HepG2 (cell line): ENCODE measurements around the gene ZACN. TPM values are rescaled to one million over a fixed set of nuclear protein-coding genes. Genes with fewer than 3 reads are reported as not detected.

Source experiments
- AGO1 ChIP-seq: fragments of 200-400 bp; formaldehyde crosslinking; IDR thresholded peaks from 2 replicates; pipeline ENCODE4 v1.6.1; 2017; ENCODE audit warnings: mild to moderate bottlenecking, low read depth, low read length, moderate library complexity; ENCODE audit not compliant: poor library complexity, severe bottlenecking
- EED ChIP-seq: sonication (generic); formaldehyde crosslinking; IDR thresholded peaks from 2 replicates; pipeline ENCODE4 v1.5.0; 2020; ENCODE audit warnings: mild to moderate bottlenecking, missing genetic modification reagents
- ELF3 ChIP-seq: IDR thresholded peaks from 2 replicates; pipeline ENCODE4 v1.6.1; 2016; ENCODE audit warnings: missing genetic modification reagents, missing compliant biosample characterization
- GABPB1 ChIP-seq: IDR thresholded peaks from 2 replicates; pipeline ENCODE4 v1.6.1; 2016; ENCODE audit warnings: mild to moderate bottlenecking, missing genetic modification reagents, moderate library complexity, missing compliant biosample characterization
- HOXA9 ChIP-seq: sonication (generic); formaldehyde crosslinking; IDR thresholded peaks from 2 replicates; pipeline ENCODE4 v1.8.1; 2022; ENCODE audit warnings: missing genetic modification reagents, mild to moderate bottlenecking, moderate library complexity, borderline replicate concordance
- KLF13 ChIP-seq: sonication (generic); formaldehyde crosslinking; IDR thresholded peaks from 2 replicates; pipeline ENCODE4 v1.4.0; 2020; ENCODE audit warnings: mild to moderate bottlenecking, missing genetic modification reagents
- KLF16 ChIP-seq, 2 experiments: sonication (generic) in 1 of 2; formaldehyde crosslinking in 1 of 2; IDR thresholded peaks; 2 replicates each; pipeline versions ENCODE4 v1.6.1 to v1.8.0; 2016 to 2023; ENCODE audit warnings: missing genetic modification reagents in 2 of 2, missing compliant biosample characterization in 1 of 2
- MED8 ChIP-seq: sonication (generic); formaldehyde crosslinking; IDR thresholded peaks from 2 replicates; pipeline ENCODE4 v1.8.1; 2023; ENCODE audit warnings: mild to moderate bottlenecking, missing genetic modification reagents; ENCODE audit not compliant: insufficient replicate concordance
- MZF1 ChIP-seq: sonication (generic); formaldehyde crosslinking; IDR thresholded peaks from 2 replicates; pipeline ENCODE4 v1.8.1; 2023; ENCODE audit warnings: mild to moderate bottlenecking, missing genetic modification reagents, borderline replicate concordance
- RXRA ChIP-seq: sonication (generic); formaldehyde crosslinking; IDR thresholded peaks from 2 replicates; pipeline ENCODE4 v1.5.1; 2020; ENCODE audit warnings: missing genetic modification reagents
- SMAD9 ChIP-seq: sonication (generic); formaldehyde crosslinking; IDR thresholded peaks from 2 replicates; pipeline ENCODE4 v1.5.1; 2020; ENCODE audit warnings: mild to moderate bottlenecking, missing genetic modification reagents
- SOX5 ChIP-seq: IDR thresholded peaks from 2 replicates; pipeline ENCODE4 v1.6.1; 2016; ENCODE audit warnings: borderline replicate concordance
- TBP ChIP-seq: sonication (generic); formaldehyde crosslinking; IDR thresholded peaks from 2 replicates; pipeline ENCODE4 v1.5.0; 2020; ENCODE audit warnings: missing genetic modification reagents
- XRCC5 ChIP-seq: fragments of 200-400 bp; formaldehyde crosslinking; optimal IDR thresholded peaks from 2 replicates; pipeline ENCODE3; 2017; ENCODE audit warnings: mild to moderate bottlenecking, low read length
- ZFP1 ChIP-seq: IDR thresholded peaks from 2 replicates; pipeline ENCODE4 v1.6.1; 2016
- ZMYM2 ChIP-seq: sonication (generic); formaldehyde crosslinking; IDR thresholded peaks from 2 replicates; pipeline ENCODE4 v1.8.0; 2022; ENCODE audit warnings: mild to moderate bottlenecking, missing genetic modification reagents
- ZNF34 ChIP-seq: sonication (generic); formaldehyde crosslinking; IDR thresholded peaks from 2 replicates; pipeline ENCODE4 v1.4.0; 2020; ENCODE audit warnings: mild to moderate bottlenecking, missing genetic modification reagents, borderline replicate concordance
- ZNF782 ChIP-seq: sonication (generic); formaldehyde crosslinking; IDR thresholded peaks from 2 replicates; pipeline ENCODE4 v1.4.0; 2020; ENCODE audit warnings: missing genetic modification reagents, mild to moderate bottlenecking, borderline replicate concordance
- ZNF790 ChIP-seq: sonication (generic); formaldehyde crosslinking; IDR thresholded peaks from 2 replicates; pipeline ENCODE4 v1.8.0; 2022; ENCODE audit warnings: missing genetic modification reagents, mild to moderate bottlenecking, borderline replicate concordance
- ZXDC ChIP-seq: sonication (generic); formaldehyde crosslinking; IDR thresholded peaks from 2 replicates; pipeline ENCODE4 v1.5.0; 2020; ENCODE audit warnings: mild to moderate bottlenecking, missing genetic modification reagents
- polyA plus RNA-seq, 8 experiments: library from polyadenylated mRNA; depleted of rRNA in 3 of 8; stranded (reverse) in 7 of 8; unstranded in 1 of 8; fragments of >200 nt; fragmentation: Illumina TruSeq in 4 of 8; extraction: Trizol in 4 of 8; gene quantifications; 2 replicates each; pipeline versions ENCODE4 v1.2.1 to v1.2.3, GENCODE V29; 2011 to 2016; ENCODE audit warnings: low read depth in 4 of 8, missing spikeins in 1 of 8, mixed read lengths in 1 of 8; ENCODE audit not compliant: insufficient read depth in 1 of 8
- total RNA-seq, 5 experiments: library from RNA; depleted of rRNA; stranded (reverse); fragments of >200 nt; fragmentation: Illumina TruSeq; extraction: Trizol; gene quantifications; 2 replicates each; pipeline ENCODE4 v1.2.3, GENCODE V29; 2016; ENCODE audit warnings: low read depth in 1 of 5
- TF ChIP-seq, protein P1 (sequence below), 2 experiments: sonication (generic) in 1 of 2; formaldehyde crosslinking in 1 of 2; IDR thresholded peaks; 2 replicates each; pipeline versions ENCODE4 v1.5.1 to v1.6.1; 2011 to 2020; ENCODE audit warnings: borderline replicate concordance in 1 of 2, low read depth in 1 of 2, low read length in 1 of 2, mild to moderate bottlenecking in 1 of 2, missing genetic modification reagents in 1 of 2, moderate library complexity in 1 of 2
- TF ChIP-seq, protein P2 (sequence below): sonication (generic); formaldehyde crosslinking; IDR thresholded peaks from 2 replicates; pipeline ENCODE4 v1.5.1; 2020; ENCODE audit warnings: missing genetic modification reagents, mild to moderate bottlenecking, borderline replicate concordance

ZACN gene
- total and polyA plus RNA-seq, 2 of the 13 experiments (the other 11 are each of a cell fraction or from before 2014, with no cell fraction given), result 0.11 to 0.15 TPM

- TF ChIP-seq, protein P1, sequence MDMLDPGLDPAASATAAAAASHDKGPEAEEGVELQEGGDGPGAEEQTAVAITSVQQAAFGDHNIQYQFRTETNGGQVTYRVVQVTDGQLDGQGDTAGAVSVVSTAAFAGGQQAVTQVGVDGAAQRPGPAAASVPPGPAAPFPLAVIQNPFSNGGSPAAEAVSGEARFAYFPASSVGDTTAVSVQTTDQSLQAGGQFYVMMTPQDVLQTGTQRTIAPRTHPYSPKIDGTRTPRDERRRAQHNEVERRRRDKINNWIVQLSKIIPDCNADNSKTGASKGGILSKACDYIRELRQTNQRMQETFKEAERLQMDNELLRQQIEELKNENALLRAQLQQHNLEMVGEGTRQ (IDR thresholded peaks at IDR 0.05; ENCODE audit: low read depth, low read length), result no peak
- TF ChIP-seq, protein P1 (CRISPR knock-in tag; IDR thresholded peaks at IDR 0.05; ENCODE audit: borderline replicate concordance), result no peak
- TF ChIP-seq MED8, result no peak
- TF ChIP-seq SOX5, result peak; percentile 27; the same call in 1 of the 2 replicates
- no peak for TF ChIP-seq HOXA9 (CRISPR knock-in tag)
- peak; percentile 72 for TF ChIP-seq RXRA
- TF ChIP-seq ZNF782 (CRISPR knock-in tag), result no peak
- TF ChIP-seq ZNF34, result no peak
- no peak for TF ChIP-seq EED (CRISPR knock-in tag)
- TF ChIP-seq SMAD9, result no peak
- TF ChIP-seq, protein P2, sequence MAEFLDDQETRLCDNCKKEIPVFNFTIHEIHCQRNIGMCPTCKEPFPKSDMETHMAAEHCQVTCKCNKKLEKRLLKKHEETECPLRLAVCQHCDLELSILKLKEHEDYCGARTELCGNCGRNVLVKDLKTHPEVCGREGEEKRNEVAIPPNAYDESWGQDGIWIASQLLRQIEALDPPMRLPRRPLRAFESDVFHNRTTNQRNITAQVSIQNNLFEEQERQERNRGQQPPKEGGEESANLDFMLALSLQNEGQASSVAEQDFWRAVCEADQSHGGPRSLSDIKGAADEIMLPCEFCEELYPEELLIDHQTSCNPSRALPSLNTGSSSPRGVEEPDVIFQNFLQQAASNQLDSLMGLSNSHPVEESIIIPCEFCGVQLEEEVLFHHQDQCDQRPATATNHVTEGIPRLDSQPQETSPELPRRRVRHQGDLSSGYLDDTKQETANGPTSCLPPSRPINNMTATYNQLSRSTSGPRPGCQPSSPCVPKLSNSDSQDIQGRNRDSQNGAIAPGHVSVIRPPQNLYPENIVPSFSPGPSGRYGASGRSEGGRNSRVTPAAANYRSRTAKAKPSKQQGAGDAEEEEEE (CRISPR knock-in tag), result no peak
- no peak for TF ChIP-seq ELF3 (CRISPR knock-in tag)
- TF ChIP-seq ZFP1 (CRISPR knock-in tag), result no peak
- TF ChIP-seq ZNF790 (CRISPR knock-in tag), result no peak
- TF ChIP-seq AGO1, result peak; percentile 33
- no peak for TF ChIP-seq MZF1
- TF ChIP-seq TBP (CRISPR knock-in tag), result no peak
- no peak for TF ChIP-seq GABPB1 (CRISPR knock-in tag)
- 0 out of 4 replicates have a peak, but pooled peaks of 1 of the 2 experiments have one; percentile 8 for TF ChIP-seq KLF16 (CRISPR knock-in tag; IDR thresholded peaks at IDR 0.05)
- no peak for TF ChIP-seq ZMYM2 (CRISPR knock-in tag)
- no peak for TF ChIP-seq XRCC5
- 0 out of 2 replicates have a peak, but pooled peaks have one; percentile 33 for TF ChIP-seq ZXDC (CRISPR knock-in tag)
- TF ChIP-seq KLF13 (CRISPR knock-in tag), result no peak
These were observed 53.0 kb downstream of the ZACN start (continued) for GRCh38 chr17:76131692-76132573.
